H9 (cell line): ENCODE measurements around the gene DMKN. TPM values are rescaled to one million over a fixed set of nuclear protein-coding genes. Genes with fewer than 3 reads are reported as not detected.

Source experiments
- DNase-seq: peaks from one replicate; pipeline ENCODE4 v3.0.0-alpha.2; 2017
- H2AFZ ChIP-seq: one replicate; pipeline ENCODE4 v1.6.1; 2013; ENCODE audit warnings: mild to moderate bottlenecking, low read length, control low read depth, moderate library complexity
- H2AK5ac ChIP-seq: 2 replicates; pipeline ENCODE4 v1.6.1; 2013; ENCODE audit warnings: low read length, control low read depth, mixed read lengths; ENCODE audit not compliant: insufficient read length
- H2BK120ac ChIP-seq: one replicate; pipeline ENCODE4 v1.6.1; 2013; ENCODE audit warnings: low read depth, mild to moderate bottlenecking, low read length, control low read depth, inconsistent platforms; ENCODE audit not compliant: poor library complexity, severe bottlenecking
- H2BK12ac ChIP-seq: 2 replicates; pipeline ENCODE4 v1.6.1; 2013; ENCODE audit warnings: low read length, control low read depth, mixed read lengths, low read depth; ENCODE audit not compliant: insufficient read length
- H2BK15ac ChIP-seq: 2 replicates; pipeline ENCODE4 v1.6.1; 2013; ENCODE audit warnings: low read depth, low read length, control low read depth
- H2BK20ac ChIP-seq: one replicate; pipeline ENCODE4 v1.6.1; 2013; ENCODE audit warnings: low read depth, mild to moderate bottlenecking, low read length, control low read depth, inconsistent platforms; ENCODE audit not compliant: poor library complexity, severe bottlenecking
- H2BK5ac ChIP-seq: 2 replicates; pipeline ENCODE4 v1.6.1; 2013; ENCODE audit warnings: low read length, control low read depth, mixed read lengths; ENCODE audit not compliant: insufficient read length
- H3K14ac ChIP-seq: 2 replicates; pipeline ENCODE4 v1.6.1; 2013; ENCODE audit warnings: low read length, control low read depth; ENCODE audit not compliant: insufficient read depth
- H3K18ac ChIP-seq: 2 replicates; pipeline ENCODE4 v1.6.1; 2013; ENCODE audit warnings: low read depth, mild to moderate bottlenecking, mixed read lengths, low read length, control low read depth; ENCODE audit not compliant: insufficient read length
- H3K23ac ChIP-seq: 2 replicates; pipeline ENCODE4 v1.6.1; 2013; ENCODE audit warnings: low read length, control low read depth, mixed read lengths, low read depth; ENCODE audit not compliant: insufficient read length
- H3K23me2 ChIP-seq: 2 replicates; pipeline ENCODE4 v1.6.1; 2013; ENCODE audit warnings: low read depth, mild to moderate bottlenecking, mixed read lengths, low read length, control low read depth; ENCODE audit not compliant: insufficient read length, poor library complexity, severe bottlenecking
- H3K27ac ChIP-seq: 2 replicates; pipeline ENCODE4 v1.5.1; 2013; ENCODE audit warnings: low read length, control low read depth, mixed read lengths, low read depth; ENCODE audit not compliant: insufficient read length
- H3K27me3 ChIP-seq: 2 replicates; pipeline ENCODE4 v1.6.1; 2013; ENCODE audit warnings: low read length, control low read depth, inconsistent platforms; ENCODE audit not compliant: insufficient read depth
- H3K4ac ChIP-seq: 2 replicates; pipeline ENCODE4 v1.6.1; 2013; ENCODE audit warnings: low read depth, mild to moderate bottlenecking, control low read depth, inconsistent platforms, low read length, moderate library complexity
- H3K4me1 ChIP-seq: 2 replicates; pipeline ENCODE4 v1.6.1; 2013; ENCODE audit warnings: low read length, control low read depth, inconsistent platforms; ENCODE audit not compliant: insufficient read depth
- H3K4me2 ChIP-seq: 2 replicates; pipeline ENCODE4 v1.6.1; 2013; ENCODE audit warnings: low read length, control low read depth, mixed read lengths; ENCODE audit not compliant: insufficient read length, insufficient read depth
- H3K56ac ChIP-seq: 2 replicates; pipeline ENCODE4 v1.6.1; 2013; ENCODE audit warnings: low read depth, mild to moderate bottlenecking, mixed read lengths, low read length, control low read depth; ENCODE audit not compliant: insufficient read length
- H3K79me1 ChIP-seq: 2 replicates; pipeline ENCODE4 v1.6.1; 2013; ENCODE audit warnings: low read depth, mild to moderate bottlenecking, moderate library complexity, low read length, control low read depth, inconsistent platforms; ENCODE audit not compliant: insufficient read depth, poor library complexity, severe bottlenecking
- H3K79me2 ChIP-seq: 2 replicates; pipeline ENCODE4 v1.6.1; 2013; ENCODE audit warnings: low read length, control low read depth, inconsistent platforms; ENCODE audit not compliant: insufficient read depth
- H3K9ac ChIP-seq: 2 replicates; pipeline ENCODE4 v1.6.1; 2013; ENCODE audit warnings: low read length, control low read depth, mixed read lengths; ENCODE audit not compliant: insufficient read length; ENCODE audit errors: extremely low read depth
- H3K9me3 ChIP-seq: one replicate; pipeline ENCODE4 v1.6.1; 2013; ENCODE audit warnings: low read depth, low read length, inconsistent platforms; ENCODE audit not compliant: control insufficient read depth
- H3T11ph ChIP-seq: one replicate; pipeline ENCODE4 v1.6.1; 2013; ENCODE audit warnings: mild to moderate bottlenecking, low read length, control low read depth, inconsistent platforms
- H4K20me1 ChIP-seq: one replicate; pipeline ENCODE4 v1.6.1; 2013; ENCODE audit not compliant: control insufficient read depth, insufficient read length, insufficient read depth
- H4K5ac ChIP-seq: 2 replicates; pipeline ENCODE4 v1.6.1; 2013; ENCODE audit warnings: low read depth, mild to moderate bottlenecking, mixed read lengths, low read length, control low read depth; ENCODE audit not compliant: insufficient read length
- H4K8ac ChIP-seq: replicated peaks from 2 replicates; pipeline ENCODE4 v1.6.1; 2013; ENCODE audit warnings: low read length, control low read depth, mixed read lengths, low read depth; ENCODE audit not compliant: insufficient read length
- H4K91ac ChIP-seq: 2 replicates; pipeline ENCODE4 v1.6.1; 2013; ENCODE audit warnings: low read depth, mild to moderate bottlenecking, moderate library complexity, mixed read lengths, low read length, control low read depth; ENCODE audit not compliant: insufficient read length
- H3K27ac Mint-ChIP-seq, 3 experiments: 2 replicates in 2 of 3; 3 replicates in 1 of 3; pipeline ENCODE4 v1.8.0; 2020 to 2021; ENCODE audit warnings: mixed read lengths in 3 of 3, mild to moderate bottlenecking in 1 of 3, moderate library complexity in 1 of 3
- H3K27me3 Mint-ChIP-seq: 2 replicates; pipeline ENCODE4 v1.8.0; 2021; ENCODE audit warnings: low read depth, mild to moderate bottlenecking, moderate library complexity, mixed read lengths
- H3K36me3 Mint-ChIP-seq, 3 experiments: 2 replicates in 2 of 3; 3 replicates in 1 of 3; pipeline ENCODE4 v1.8.0; 2020 to 2021; ENCODE audit warnings: low read depth in 3 of 3, mixed read lengths in 3 of 3; ENCODE audit not compliant: insufficient read depth in 1 of 3
- H3K4me1 Mint-ChIP-seq, 2 experiments: 2 replicates each; pipeline ENCODE4 v1.8.0; 2020; ENCODE audit warnings: mixed read lengths in 2 of 2
- H3K4me3 Mint-ChIP-seq, 2 experiments: 2 replicates in 1 of 2; 3 replicates in 1 of 2; pipeline ENCODE4 v1.8.0; 2020 to 2021; ENCODE audit warnings: mild to moderate bottlenecking in 2 of 2, mixed read lengths in 2 of 2, moderate library complexity in 1 of 2
- H3K9me3 Mint-ChIP-seq, 2 experiments: 2 replicates in 1 of 2; 3 replicates in 1 of 2; pipeline ENCODE4 v1.8.0; 2020; ENCODE audit warnings: mild to moderate bottlenecking in 2 of 2, mixed read lengths in 2 of 2, moderate library complexity in 1 of 2
- CTCF ChIP-seq: fragments of 200-600 bp; sonication (generic); conservative IDR thresholded peaks from 3 replicates; pipeline ENCODE4 v1.8.0; 2021; ENCODE audit warnings: antibody characterized with exemption, mild to moderate bottlenecking
- WGBS: extraction: QIAGEN DNeasy Blood & Tissue Kit; methylation state at CpG from one replicate; pipeline ENCODE4 v1.1.7; 2013; ENCODE audit warnings: missing lambda C conversion rate, low lambda C conversion rate, mixed read lengths; ENCODE audit not compliant: insufficient read length; ENCODE audit errors: extremely low coverage; 5-methylcytosine and 5-hydroxymethylcytosine counted together
- total RNA-seq: library from RNA; stranded (reverse); gene quantifications from 2 replicates; pipeline ENCODE4 v1.2.1, GENCODE V29; 2021

Gene DMKN
- total RNA-seq, 1 experiment from 2014 or later = 278 TPM

DNA sequence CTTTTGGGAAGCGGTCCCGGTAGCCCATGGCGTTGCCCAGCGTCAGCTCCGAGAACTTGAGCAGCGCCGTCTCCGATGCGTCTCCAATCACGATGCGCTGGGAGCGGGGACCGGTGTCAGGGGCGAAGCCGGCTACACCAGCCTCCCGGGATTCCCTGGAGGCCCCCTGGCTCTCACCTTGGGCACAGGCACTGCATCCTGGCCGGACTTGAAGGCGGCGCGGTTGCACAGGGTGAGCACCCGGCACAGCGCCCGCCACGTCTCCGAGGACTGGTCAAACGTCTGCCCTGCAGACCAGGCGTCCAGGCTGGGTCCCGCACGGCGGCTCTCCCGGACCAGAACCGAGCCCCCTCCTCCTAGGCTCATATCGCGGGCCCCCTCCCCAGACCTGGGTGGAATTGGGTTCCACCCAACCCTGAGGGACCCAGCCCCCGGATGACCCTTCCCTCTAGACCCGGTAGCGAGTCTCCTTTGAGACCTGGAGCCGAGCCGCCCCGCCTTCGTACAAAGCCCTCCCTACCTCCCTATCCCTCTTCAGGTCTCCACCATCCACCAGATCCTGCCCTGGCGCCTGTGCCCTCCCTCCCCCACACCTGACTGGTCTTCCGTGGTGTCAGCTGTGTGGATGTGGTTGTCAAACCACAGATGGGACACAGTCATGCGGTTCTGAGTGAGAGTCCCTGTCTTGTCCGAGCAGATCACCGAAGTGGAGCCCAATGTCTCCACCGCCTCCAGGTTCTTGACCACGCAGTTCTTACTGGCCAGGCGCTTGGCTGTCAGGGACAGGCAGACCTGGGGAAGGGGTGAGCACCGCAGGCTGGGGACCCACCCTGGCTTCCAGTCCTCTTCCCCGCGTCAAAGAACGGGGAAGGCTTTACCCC lies 45.2 kb upstream of the DMKN start:
- H3K27me3 ChIP-seq = peaks cover 3% of the 10 kb centered on the region; the same call in 1 of the 2 replicates
- Mint-ChIP-seq H3K27ac (no peak overlapping the region), H3K36me3 (no peaks in the 10 kb centered on the region; a peak in 1 of 7 replicates), H3K9me3 (peaks cover 0 to 2% of the 10 kb centered on the region in 2 experiments; a peak in 1 of 5 replicates), H3K4me1 (peaks cover 9 to 17% of the 10 kb centered on the region in 2 experiments), H3K4me3 (peak overlapping the region; percentile 85 to 90), H3K27me3 (peaks cover 76% of the 10 kb centered on the region)
- H3K79me2 ChIP-seq = no peaks in the 10 kb centered on the region; the same call in 1 of the 2 replicates
- no CpG with 5 or more reads among the region's 53 CpGs for WGBS
- H4K91ac ChIP-seq = no peak overlapping the region
- H3K23me2 ChIP-seq = peaks cover 7% of the 10 kb centered on the region
- peak overlapping the region; percentile 83 for H3K4me2 ChIP-seq
- no peak overlapping the region for H2AFZ ChIP-seq
- no peak overlapping the region for H3K14ac ChIP-seq
- no peak overlapping the region for H2BK120ac ChIP-seq
- no peak overlapping the region for H3K9ac ChIP-seq
- no peak overlapping the region for H3K27ac ChIP-seq
- no peak overlapping the region for H4K8ac ChIP-seq
- H4K20me1 ChIP-seq = no peaks in the 10 kb centered on the region
- no peaks in the 10 kb centered on the region for H3K4me1 ChIP-seq
- H3K56ac ChIP-seq = no peak overlapping the region
- no peak overlapping the region for H3K23ac ChIP-seq
- H2BK5ac ChIP-seq = no peak overlapping the region
- DNase-seq = no peak
- no peaks in the 10 kb centered on the region for H3K79me1 ChIP-seq
- H2BK15ac ChIP-seq = no peak overlapping the region
- no peak overlapping the region for H3K4ac ChIP-seq
- H2BK12ac ChIP-seq = no peak overlapping the region
- H3K9me3 ChIP-seq = no peaks in the 10 kb centered on the region
- H4K5ac ChIP-seq = no peak overlapping the region
- no peak overlapping the region for H2BK20ac ChIP-seq
- TF ChIP-seq CTCF = no peak
- H2AK5ac ChIP-seq = no peak overlapping the region
- no peak overlapping the region for H3K18ac ChIP-seq
- H3T11ph ChIP-seq = no peak overlapping the region
